ENCODE measurements around the gene CAMKK2.

GRCh38 chr12:121301876-121302275, 5.4 kb upstream of the CAMKK2 start:
- no peak for TF ChIP-seq CTCF (tag by site-specific recombination; IDR thresholded peaks at IDR 0.05)
- TF ChIP-seq PATZ1 (tag by site-specific recombination; IDR thresholded peaks at IDR 0.05): no peak
- TF ChIP-seq ZBTB44 (tag by site-specific recombination; IDR thresholded peaks at IDR 0.05): no peak
- TF ChIP-seq ZNF555 (tag by site-specific recombination; conservative IDR thresholded peaks at IDR 0.05): no peak
- TF ChIP-seq REST (tag by site-specific recombination; IDR thresholded peaks at IDR 0.05): no peak
- no peak for TF ChIP-seq MYNN (tag by site-specific recombination; IDR thresholded peaks at IDR 0.05; ENCODE audit: borderline replicate concordance)
- TF ChIP-seq MZF1 (tag by site-specific recombination; IDR thresholded peaks at IDR 0.05; ENCODE audit: borderline replicate concordance): no peak
- no peak for TF ChIP-seq ZBTB26 (tag by site-specific recombination; optimal IDR thresholded peaks at IDR 0.05)
